ENCODE results near the gene STYXL2. TPM values are rescaled to one million over a fixed set of nuclear protein-coding genes. Genes with fewer than 3 reads are reported as not detected.
A peak's percentile ranks its signal among the peaks of the same experiment; 100 is the strongest.

STYXL2 gene
- total RNA-seq, 1 donor from 2014 or later = not detected

DNA sequence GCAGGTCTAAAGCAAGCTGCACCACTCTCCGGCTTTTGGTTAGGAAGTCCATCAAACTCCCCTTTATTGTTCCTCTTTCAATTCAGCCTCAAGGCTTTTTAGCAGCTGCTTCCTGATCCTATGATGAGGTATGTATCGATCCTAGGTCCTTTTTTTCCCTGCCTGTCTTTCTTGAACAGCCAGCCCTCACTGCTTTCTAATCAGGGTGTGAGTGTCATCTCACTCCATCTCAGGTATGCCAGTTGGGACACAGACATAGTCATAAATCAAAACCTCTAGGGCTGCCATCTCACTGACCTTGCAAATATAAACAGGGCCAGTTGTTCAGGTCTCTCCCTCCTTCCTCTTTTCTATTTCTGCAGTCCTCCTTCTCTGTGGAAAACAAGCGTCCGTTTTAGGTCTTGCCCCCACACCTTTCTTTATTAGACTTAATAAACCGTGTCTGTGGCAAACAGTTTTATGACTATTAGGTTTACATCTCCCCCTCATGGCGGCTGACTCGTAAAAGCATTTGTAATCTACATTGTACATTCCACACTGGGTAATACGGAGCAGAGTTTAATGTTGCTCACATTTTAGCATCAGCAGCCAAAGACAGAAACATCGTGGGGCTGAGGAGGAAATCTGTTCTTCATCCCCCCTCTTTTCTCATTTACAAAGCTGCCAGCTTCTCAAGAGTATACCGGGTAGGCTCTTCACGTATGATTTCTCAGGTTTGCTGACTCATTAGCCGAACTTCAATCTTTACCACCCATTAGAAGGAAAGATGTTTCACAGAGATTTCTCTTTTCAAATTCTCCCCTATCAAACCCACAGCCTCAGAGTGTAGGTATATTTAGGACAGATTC, 11.6 kb downstream of the STYXL2 start:
- no peak for DNase-seq
- Mint-ChIP-seq H3K9me3 (peaks cover 4% of the 10 kb centered on the region), H3K4me1 (peaks cover 50% of the 10 kb centered on the region), H3K27ac (no peak overlapping the region), H3K27me3 (peaks cover 4% of the 10 kb centered on the region), H3K4me3 (peak overlapping the region; percentile 1), H3K36me3 (ENCODE audit: low read depth) (no peaks in the 10 kb centered on the region)
- intact Hi-C loops (cut with micrococcal nuclease) = no loop called here

DNA sequence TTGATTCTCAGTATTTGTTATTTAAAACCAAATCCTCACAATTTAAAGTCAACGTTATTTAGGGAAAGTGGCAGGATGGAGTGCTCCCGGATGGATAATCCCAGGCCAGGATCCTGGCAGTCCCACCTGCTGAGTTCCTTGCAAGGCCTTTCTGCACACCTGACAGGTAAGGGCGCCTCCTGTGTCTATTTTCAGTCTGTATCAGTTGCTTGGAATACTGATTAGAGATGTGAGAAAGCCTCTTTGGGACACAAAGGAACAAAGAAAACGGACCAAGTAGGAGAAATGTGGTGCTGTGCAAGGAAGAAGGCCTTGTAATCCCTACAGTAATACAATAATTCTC, 12.2 kb downstream of the STYXL2 start:
- Mint-ChIP-seq H3K4me1 (peaks cover 56% of the 10 kb centered on the region), H3K9me3 (peaks cover 7% of the 10 kb centered on the region), H3K36me3 (ENCODE audit: low read depth) (peaks cover 3% of the 10 kb centered on the region), H3K27ac (no peak overlapping the region), H3K27me3 (no peaks in the 10 kb centered on the region), H3K4me3 (no peak overlapping the region)
- intact Hi-C loops (cut with micrococcal nuclease) = no loop called here
- no peak for DNase-seq

DNA sequence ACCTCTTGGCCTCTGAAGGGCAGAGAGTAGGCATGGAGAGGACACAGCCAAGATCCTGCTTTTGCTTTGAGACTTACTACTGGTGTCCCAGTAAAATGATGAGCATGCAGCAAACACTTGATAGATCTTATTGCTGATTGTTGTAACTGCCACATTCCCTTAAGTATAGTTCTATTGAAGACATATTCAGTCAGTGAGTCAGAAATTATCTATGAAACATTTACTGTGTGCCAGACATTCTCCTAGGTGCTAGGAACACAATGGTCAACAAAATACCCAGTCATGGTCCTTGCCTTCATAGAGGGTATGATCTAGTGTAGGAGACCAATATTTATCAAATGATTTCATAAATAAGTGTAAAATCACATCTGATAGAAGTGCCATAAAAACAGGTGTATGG, 13.6 kb downstream of the STYXL2 start:
- intact Hi-C loops (cut with micrococcal nuclease) = no loop called here
- peaks cover 10% of the 10 kb centered on the region for H3K9me3 Mint-ChIP-seq
- H3K27me3 Mint-ChIP-seq = no peaks in the 10 kb centered on the region
- no peak for DNase-seq
- no peak overlapping the region for H3K27ac Mint-ChIP-seq
- peaks cover 4% of the 10 kb centered on the region for H3K36me3 Mint-ChIP-seq (ENCODE audit: low read depth)
- no peak overlapping the region for H3K4me3 Mint-ChIP-seq
- H3K4me1 Mint-ChIP-seq = peaks cover 57% of the 10 kb centered on the region

DNA sequence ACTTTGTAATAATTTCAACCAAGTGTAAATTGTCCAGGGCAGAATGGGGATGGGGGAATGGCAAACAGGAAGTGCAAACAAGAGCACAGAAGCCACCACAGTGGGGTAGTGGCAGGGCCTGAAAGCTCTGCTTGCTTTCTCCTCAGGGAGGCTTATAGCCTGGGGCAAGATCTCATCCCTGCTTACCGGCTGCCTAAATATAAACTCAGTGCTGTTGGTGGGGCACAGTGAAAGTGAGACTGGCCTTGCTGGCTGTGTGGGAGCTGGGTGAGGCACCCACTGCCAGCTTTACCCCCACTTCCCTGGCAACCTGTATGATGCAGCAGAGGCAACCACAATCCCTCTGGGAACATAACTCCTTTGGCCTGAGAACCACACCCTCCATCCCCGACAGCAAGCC, 15.2 kb downstream of the STYXL2 start:
- H3K27ac Mint-ChIP-seq = peak overlapping the region; percentile 74
- peak overlapping the region; percentile 12 for H3K4me3 Mint-ChIP-seq
- intact Hi-C loops (cut with micrococcal nuclease) = no loop called here
- DNase-seq = peak; percentile 64
- H3K27me3 Mint-ChIP-seq = peaks cover 3% of the 10 kb centered on the region
- peaks cover 10% of the 10 kb centered on the region for H3K9me3 Mint-ChIP-seq
- peaks cover 4% of the 10 kb centered on the region for H3K36me3 Mint-ChIP-seq (ENCODE audit: low read depth)
- H3K4me1 Mint-ChIP-seq = peaks cover 45% of the 10 kb centered on the region

DNA sequence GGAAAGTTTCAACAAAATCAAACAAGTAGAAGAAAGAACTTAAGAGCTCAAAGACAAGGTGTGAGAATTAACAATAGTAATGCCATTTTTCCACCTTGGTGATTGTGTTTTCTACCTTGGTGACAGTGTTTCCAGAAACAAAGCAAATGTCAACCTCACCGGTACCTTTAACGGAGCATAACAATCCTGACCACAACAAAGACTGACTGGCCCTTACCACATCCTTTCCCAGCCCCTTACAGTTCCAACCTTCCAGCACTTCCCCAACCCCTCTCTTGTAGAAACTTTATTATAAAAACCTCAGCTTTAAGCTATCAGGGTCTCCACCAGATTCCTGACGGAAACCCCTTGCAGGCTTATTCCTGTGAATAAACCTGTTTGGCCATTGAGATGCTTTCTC, 16.7 kb downstream of the STYXL2 start:
- Mint-ChIP-seq H3K4me1 (peaks cover 38% of the 10 kb centered on the region), H3K27me3 (peaks cover 9% of the 10 kb centered on the region), H3K36me3 (ENCODE audit: low read depth) (peaks cover 4% of the 10 kb centered on the region), H3K27ac (no peak overlapping the region), H3K9me3 (peaks cover 10% of the 10 kb centered on the region), H3K4me3 (no peak overlapping the region)
- intact Hi-C loops (cut with micrococcal nuclease) = no loop called here
- peak; percentile 84 for DNase-seq

DNA sequence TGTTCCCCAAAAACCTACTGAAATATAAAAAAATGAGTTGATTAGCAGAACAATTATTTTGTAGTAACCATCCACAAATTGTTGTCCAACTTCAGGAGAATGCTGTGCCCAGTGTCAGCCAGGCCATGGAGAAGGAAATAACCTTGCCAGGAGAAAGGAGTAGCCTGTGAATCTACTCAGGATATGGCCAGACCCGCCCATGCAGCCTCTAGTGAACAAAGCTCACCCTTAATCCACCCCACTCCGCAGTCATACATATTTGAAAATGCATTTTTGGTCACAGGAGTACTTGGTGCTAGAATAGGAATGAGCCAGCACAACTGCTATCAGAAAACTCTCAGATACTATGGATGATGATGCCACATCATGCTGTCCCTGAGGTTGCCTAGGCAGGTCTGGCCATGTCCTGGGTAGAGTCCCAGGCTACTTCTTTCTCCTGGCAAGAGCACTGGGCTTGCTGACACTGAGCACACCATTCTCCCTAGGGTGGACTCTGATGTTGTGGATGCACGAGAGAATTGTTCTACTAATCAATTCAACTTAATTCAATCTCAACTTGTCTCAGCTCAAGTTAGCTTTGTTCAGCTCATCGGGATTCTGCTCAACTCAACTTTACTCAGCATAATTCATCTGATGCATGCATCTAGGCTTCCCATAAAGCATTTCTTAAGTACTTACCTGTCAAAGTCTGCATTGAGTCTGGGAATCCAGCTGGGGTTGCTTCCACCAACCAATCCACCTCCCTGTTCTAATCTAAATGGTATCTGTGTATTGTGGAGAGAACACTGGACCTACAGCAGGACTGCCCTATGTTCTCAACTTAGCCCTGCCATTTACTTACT, 18.2 kb downstream of the STYXL2 start:
- intact Hi-C loops (cut with micrococcal nuclease) = no loop called here
- no peak overlapping the region for H3K4me3 Mint-ChIP-seq
- H3K27me3 Mint-ChIP-seq = peaks cover 9% of the 10 kb centered on the region
- no peak for DNase-seq
- H3K36me3 Mint-ChIP-seq (ENCODE audit: low read depth) = peaks cover 4% of the 10 kb centered on the region
- peaks cover 35% of the 10 kb centered on the region for H3K4me1 Mint-ChIP-seq
- H3K9me3 Mint-ChIP-seq = peaks cover 10% of the 10 kb centered on the region
- H3K27ac Mint-ChIP-seq = no peak overlapping the region

DNA sequence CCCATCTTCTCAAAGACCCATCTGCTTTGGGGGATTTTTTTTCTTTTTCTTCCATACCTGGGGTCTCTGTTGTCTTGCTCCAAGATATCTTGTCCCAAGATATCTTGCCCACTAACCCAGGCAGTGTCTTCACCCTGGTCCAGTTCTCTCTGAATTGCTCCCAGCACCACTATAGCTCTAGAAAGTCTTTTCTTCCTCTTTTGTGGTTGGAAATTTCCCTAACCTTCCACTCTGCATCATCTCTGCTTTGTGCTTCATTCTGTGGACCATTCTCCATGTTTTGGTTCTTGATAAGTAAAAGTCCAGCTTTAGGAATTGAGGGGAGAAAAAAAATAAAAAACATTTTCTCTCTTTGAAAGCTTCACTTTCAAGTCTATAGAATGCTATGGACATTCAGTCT, 20.9 kb downstream of the STYXL2 start:
- intact Hi-C loops (cut with micrococcal nuclease) = no loop called here
- no peak for DNase-seq
- peaks cover 4% of the 10 kb centered on the region for H3K36me3 Mint-ChIP-seq (ENCODE audit: low read depth)
- H3K9me3 Mint-ChIP-seq = peaks cover 6% of the 10 kb centered on the region
- H3K4me3 Mint-ChIP-seq = no peak overlapping the region
- H3K4me1 Mint-ChIP-seq = peaks cover 22% of the 10 kb centered on the region
- H3K27ac Mint-ChIP-seq = no peak overlapping the region
- peaks cover 9% of the 10 kb centered on the region for H3K27me3 Mint-ChIP-seq

DNA sequence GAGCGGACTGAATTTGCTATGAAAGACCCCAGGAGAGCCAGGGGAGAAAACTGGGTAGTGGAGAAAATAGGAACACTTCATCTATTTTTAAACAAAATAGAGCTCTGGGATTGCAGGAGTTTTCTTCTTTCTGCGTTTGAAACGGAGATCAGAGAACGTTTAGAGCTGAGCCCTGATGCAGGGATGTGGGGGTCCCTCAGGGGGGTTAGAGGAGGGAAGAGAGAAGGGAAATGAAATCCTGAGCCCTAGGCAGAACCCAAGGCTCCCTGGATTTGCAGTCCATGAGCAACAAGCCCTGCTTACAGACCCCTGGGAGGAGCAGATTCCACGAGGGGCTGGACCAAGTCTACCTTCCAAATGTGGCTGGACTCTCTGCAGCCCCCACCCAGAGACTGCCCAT, 21.8 kb downstream of the STYXL2 start:
- Mint-ChIP-seq H3K27me3 (peaks cover 9% of the 10 kb centered on the region), H3K4me1 (peaks cover 13% of the 10 kb centered on the region), H3K9me3 (peaks cover 6% of the 10 kb centered on the region), H3K36me3 (ENCODE audit: low read depth) (peaks cover 4% of the 10 kb centered on the region), H3K4me3 (no peak overlapping the region), H3K27ac (no peak overlapping the region)
- intact Hi-C loops (cut with micrococcal nuclease) = no loop called here
- no peak for DNase-seq

DNA sequence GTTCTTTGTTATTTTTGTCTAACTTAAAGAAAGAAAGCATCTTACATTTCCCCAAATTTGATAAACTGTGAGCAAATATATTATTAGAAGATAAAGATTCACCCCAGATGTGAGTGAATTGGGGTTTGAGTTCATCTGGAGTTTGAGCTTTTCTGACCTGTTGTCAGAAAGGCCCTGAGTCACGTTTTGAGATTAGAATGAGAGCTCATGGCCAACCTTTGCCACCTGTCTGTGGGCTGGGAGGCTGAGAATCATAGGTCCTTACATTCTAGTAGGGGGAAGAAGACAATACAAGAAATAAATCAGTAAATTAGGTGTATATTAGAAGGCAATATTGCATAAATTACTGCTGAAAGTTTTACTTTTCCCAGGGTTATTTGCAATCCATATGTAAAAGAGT, 22.3 kb downstream of the STYXL2 start:
- H3K4me1 Mint-ChIP-seq = peaks cover 7% of the 10 kb centered on the region
- no peak overlapping the region for H3K27ac Mint-ChIP-seq
- H3K4me3 Mint-ChIP-seq = no peak overlapping the region
- H3K27me3 Mint-ChIP-seq = peaks cover 9% of the 10 kb centered on the region
- no peak for DNase-seq
- intact Hi-C loops (cut with micrococcal nuclease) = no loop called here
- H3K36me3 Mint-ChIP-seq (ENCODE audit: low read depth) = no peaks in the 10 kb centered on the region
- peaks cover 2% of the 10 kb centered on the region for H3K9me3 Mint-ChIP-seq

DNA sequence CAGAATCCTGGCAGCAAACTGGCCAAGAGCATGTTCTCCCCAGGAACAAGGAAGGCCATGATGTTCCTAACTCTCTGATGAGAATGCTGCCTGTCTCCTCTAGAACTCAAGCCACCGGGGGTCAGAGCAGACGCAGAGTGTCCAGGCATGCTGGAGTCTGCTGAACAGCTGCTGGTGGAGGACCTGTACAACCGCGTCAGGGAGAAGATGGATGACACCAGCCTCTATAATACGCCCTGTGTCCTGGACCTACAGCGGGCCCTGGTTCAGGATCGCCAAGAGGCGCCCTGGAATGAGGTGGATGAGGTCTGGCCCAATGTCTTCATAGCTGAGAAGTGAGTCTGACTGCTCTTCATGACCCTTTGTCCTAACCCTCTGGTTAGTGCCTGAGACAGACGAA, 23.4 kb downstream of the STYXL2 start:
- intact Hi-C loops (cut with micrococcal nuclease) = no loop called here
- Mint-ChIP-seq H3K27me3 (peaks cover 9% of the 10 kb centered on the region), H3K4me3 (no peak overlapping the region), H3K36me3 (ENCODE audit: low read depth) (no peaks in the 10 kb centered on the region), H3K27ac (no peak overlapping the region), H3K9me3 (no peaks in the 10 kb centered on the region), H3K4me1 (peaks cover 13% of the 10 kb centered on the region)
- DNase-seq = no peak

DNA sequence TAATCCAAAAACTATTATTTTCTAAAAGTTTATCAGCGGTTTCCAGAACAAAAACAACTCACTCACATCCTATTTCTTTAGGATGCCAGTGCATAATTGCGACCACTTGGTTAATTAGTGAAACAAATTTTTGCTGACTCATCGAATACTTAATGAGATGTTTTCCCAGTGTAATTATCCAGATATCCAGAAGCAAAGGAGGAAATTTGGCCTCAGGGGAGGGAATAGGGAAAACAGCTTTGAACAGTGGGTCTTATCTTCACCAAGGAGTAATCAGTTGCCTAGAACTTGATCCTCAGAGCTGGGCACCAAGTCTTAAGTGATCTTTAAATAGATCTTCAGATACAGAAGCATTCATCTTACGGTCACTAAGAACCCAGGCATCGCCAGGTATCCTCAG, 24.3 kb downstream of the STYXL2 start:
- H3K27ac Mint-ChIP-seq = no peak overlapping the region
- no peak for DNase-seq
- no peak overlapping the region for H3K4me3 Mint-ChIP-seq
- intact Hi-C loops (cut with micrococcal nuclease) = no loop called here
- peaks cover 11% of the 10 kb centered on the region for H3K4me1 Mint-ChIP-seq
- H3K36me3 Mint-ChIP-seq (ENCODE audit: low read depth) = no peaks in the 10 kb centered on the region
- H3K9me3 Mint-ChIP-seq = no peaks in the 10 kb centered on the region
- H3K27me3 Mint-ChIP-seq = peaks cover 5% of the 10 kb centered on the region

DNA sequence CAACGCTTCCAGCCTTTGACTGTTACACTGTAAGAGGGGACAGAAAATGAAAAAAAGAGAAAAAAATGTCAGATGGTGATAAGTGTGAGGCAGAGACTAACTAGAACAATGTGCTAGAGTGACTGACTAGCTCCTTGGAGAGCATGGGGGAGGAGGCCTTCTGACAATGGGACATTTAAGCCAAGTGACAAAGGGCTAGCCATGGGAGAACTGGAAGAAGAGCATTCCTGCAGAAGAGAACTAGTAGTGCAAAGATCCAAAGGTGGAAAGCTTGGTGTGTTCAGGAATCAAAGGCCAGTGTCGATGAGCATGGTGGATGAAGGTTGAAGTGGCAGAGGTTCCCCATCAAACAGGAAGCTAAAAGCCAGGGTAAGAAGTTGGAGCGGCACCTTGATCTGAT, 25.8 kb downstream of the STYXL2 start:
- no peak overlapping the region for H3K4me3 Mint-ChIP-seq
- no peak for DNase-seq
- H3K4me1 Mint-ChIP-seq = peaks cover 8% of the 10 kb centered on the region
- intact Hi-C loops (cut with micrococcal nuclease) = loop anchor here (2.0 to 5.0 kb wide), 4 partner anchors 17 to 207 kb away; partner anchors contain the start of gene POU2F1
- no peaks in the 10 kb centered on the region for H3K9me3 Mint-ChIP-seq
- H3K36me3 Mint-ChIP-seq (ENCODE audit: low read depth) = no peaks in the 10 kb centered on the region
- no peak overlapping the region for H3K27ac Mint-ChIP-seq
- H3K27me3 Mint-ChIP-seq = peaks cover 5% of the 10 kb centered on the region

DNA sequence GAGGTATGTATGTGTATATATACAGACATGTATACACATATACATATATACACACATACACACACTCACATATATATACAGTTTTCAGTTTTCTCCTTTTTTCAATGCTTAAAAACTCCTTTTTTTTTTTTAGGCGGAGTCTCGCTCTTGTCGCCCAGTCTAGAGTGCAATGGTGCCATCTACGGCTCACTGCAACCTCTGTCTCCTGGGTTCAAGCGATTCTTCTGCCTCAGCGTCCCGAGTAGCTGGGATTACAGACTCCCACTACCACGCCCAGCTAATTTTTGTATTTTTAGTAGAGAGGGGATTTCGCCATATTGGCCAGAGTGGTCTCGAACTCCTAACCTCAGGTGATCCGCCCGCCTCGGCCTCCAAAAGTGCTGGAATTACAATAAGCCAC, 27.0 kb downstream of the STYXL2 start:
- Mint-ChIP-seq H3K4me1 (peaks cover 6% of the 10 kb centered on the region), H3K36me3 (ENCODE audit: low read depth) (no peaks in the 10 kb centered on the region), H3K27ac (no peak overlapping the region), H3K4me3 (peak overlapping the region; percentile 86), H3K27me3 (peaks cover 5% of the 10 kb centered on the region), H3K9me3 (no peaks in the 10 kb centered on the region)
- intact Hi-C loops (cut with micrococcal nuclease) = loop anchor here (2.0 to 5.0 kb wide), 4 partner anchors 18 to 209 kb away; partner anchors contain the start of gene POU2F1
- DNase-seq = peak; percentile 65

Measured in activated CD4-positive, alpha-beta T cell treated with anti-CD3 and anti-CD28 coated beads, Interleukin-2, amount 10 ng/mL, durations not matched to agents 24 days and 14 days (primary cell).